GM21576 (cell line): Measurements from ENCODE around the gene MAGI1.

Experiments
- ATAC-seq: cut with Tn5 transposase; IDR thresholded peaks from one replicate; pipeline ENCODE4 v1.9.1; 2021; ENCODE audit warnings: mild to moderate bottlenecking, moderate library complexity; ENCODE audit not compliant: unreplicated experiment

Gene MAGI1

GRCh38 chr3:65950340-65951326 is 88.1 kb downstream of the MAGI1 start:
- ATAC-seq = no peak

DNA sequence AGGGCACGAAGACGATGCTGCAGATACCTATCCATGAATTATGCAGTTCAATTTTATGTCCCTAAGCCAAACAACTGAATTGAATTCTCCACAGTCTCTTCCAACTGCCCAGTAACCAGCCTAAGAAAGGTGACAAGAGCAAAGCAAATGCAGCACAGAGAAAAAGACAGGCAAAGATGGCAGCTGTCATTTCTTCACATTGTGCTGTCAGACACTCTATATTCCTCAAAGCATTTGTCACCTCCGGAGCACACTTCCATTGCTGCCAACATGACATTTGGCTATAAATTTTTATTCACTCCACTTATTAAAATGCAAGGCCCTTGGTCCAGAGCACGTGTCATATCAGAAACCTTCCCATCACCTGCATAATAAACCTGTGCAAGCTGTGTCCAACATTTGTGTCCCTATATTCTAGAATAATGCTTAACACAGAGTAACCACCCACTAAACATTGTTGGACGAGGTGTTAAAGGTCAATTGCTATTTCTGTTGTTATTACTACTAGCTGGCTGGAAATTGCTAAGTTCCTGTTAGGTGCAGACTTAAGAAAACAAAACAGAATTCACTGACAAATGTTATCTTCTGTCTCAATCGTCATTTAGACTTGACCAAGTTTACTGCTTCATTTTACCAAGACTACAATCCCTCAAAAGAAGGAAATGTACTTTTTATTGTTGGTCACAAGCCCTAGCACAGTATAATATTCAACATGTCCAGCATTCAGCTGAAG is 89.7 kb downstream of the MAGI1 start:
- no peak for ATAC-seq

DNA sequence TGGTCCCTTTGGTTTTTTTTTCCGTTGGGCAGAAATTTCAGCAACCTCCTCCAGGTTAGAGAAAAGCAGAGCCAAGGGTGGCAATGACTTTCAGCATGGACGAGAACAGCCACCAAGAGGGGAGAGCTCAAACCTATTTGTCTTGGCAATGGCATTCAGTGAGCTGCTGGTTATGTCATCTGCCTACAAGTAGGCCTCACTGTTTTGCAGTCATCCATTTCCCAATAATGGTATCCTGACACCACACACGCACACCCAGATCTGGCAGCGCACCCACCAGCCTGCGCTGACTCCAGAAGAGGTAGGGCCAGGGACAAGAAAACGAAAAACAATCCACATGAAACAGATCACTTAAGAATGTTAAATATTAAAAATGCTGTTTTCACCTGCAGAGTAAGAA is 92.3 kb downstream of the MAGI1 start:
- no peak for ATAC-seq

DNA sequence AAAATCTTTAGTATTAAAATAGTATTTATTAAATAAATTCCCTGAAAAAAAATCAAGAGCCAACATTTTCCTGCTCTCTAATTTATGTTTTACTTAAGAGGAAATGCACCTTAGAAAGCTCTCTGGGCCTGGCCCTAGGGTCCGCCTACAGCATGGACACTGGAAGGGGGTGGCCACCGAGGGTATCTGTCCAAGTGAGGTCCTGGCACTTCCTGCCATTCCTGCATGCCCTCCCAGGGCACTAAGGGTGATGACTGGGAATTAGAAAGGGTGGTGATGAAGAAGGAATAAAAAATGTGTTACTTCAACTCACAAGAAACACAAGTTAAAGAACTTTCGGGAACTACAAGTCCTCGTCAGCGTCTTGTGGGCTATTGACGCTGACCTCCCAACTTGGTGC is 92.8 kb downstream of the MAGI1 start:
- no peak for ATAC-seq

- no peak for ATAC-seq
Measured at GRCh38 chr3:65945480-65945879, 93.2 kb downstream of the MAGI1 start.

- no peak for ATAC-seq
Measured at GRCh38 chr3:65944252-65944651, 94.5 kb downstream of the MAGI1 start.

DNA sequence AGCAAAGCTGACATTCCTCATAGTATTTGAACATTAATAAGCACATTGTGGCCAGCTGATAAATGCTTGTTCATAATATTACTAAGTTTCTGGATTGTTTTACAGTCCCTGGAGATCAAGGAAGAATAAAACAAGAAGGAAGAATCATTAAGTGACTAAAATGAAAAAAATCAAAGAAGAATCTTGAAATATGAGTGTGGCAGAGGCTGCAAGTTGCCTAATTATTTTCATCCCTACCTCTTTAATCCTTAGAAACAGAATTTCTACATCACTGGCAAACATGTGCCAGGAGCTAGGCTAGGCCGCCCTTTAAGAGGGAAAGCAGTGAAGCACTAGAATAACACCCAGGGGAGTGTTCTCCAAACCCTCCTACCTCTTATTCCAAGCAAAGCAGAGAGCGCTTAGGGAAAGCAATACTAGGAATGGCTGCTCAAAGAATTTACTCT is 98.9 kb downstream of the MAGI1 start:
- no peak for ATAC-seq

DNA sequence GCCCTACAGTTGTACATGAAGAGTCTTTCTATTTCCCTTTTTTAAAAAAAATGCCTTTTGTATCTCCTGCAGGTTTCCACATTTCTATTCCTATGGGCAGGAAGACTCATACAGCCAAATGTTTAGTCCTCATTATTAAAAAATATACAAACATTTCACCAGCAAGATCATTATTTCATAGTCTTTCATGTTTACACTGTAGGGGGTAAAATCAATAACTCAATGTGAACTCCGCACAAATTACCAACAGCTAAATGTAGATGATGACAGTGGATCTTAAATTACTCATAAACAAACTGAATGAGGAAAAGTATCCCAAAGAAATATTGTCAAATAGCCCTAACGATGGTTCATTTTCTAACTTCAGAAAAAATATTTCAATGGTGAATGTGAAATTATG is 99.5 kb downstream of the MAGI1 start:
- no peak for ATAC-seq

DNA sequence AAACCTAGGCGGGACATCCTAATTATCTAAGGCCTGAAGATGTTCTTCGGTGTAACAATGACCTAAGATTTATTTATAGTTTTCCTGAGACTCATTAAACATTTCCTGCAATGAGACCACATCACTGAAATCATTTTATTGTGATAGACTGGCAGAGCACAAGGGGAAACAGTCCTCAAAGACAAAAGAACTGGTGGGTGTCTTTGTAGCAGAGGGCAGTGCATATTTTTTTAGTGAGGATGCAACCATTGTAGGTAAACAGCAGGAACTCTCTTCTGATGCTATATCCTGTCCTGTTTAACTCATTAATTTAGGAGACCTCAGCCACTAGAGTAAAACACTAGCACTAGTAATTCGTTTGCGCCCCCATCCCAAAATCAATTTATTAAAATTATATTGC is 100.0 kb downstream of the MAGI1 start:
- no peak for ATAC-seq

- no peak for ATAC-seq
Measured at GRCh38 chr3:65938147-65938546, 100.6 kb downstream of the MAGI1 start.

DNA sequence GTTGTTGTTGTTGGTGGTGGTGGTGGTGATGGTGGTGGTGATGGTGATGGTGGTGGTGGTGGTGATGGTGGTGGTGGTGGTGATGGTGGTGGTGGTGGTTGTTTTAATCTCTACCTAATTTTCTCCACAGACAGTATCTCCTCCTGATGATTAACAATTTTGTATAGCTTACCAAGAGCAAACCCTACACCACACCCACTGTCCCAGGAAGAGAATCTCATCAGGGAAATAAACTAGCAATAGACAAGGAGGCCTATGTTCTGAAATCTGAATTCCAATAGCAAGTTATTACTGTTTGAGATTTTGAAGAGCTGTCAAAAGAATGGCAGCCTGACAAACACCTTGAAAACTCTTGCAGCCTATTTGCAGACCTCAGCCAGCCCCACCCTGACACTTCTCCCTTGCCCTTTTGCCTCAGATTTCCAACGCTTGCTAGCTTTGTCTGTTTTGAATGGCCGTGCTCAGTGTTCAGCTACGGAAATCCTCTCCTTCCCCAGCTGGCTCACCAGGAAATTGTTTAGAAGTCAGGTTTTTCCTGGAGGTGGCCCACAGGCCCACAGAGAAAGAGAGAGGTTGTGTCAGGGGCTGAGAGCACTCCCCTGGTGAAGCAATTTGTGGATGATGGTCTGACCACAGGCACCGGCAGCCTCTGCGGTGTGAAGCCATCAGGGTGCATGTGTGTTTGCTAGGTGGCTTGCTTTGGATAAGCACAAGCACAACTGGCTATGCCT is 101.6 kb downstream of the MAGI1 start:
- ATAC-seq = no peak

DNA sequence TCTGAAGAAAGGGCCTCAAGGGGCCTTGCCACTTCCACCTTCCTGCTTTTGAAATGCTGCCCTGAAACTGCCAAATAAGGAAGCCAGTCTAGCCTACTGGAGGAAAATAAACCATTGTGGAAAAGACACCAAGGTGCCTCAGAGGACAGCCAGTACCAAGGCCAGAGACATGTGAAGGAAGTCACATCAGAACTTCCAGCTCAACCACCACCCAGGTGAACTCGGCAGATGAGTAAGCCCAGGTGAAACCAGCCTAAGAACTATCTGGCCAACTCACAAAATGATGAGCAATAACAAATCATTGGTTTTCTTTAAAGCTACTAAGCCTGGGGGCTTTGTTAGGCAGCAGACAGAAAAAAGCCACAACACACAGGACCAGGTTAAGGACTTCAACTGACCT is 103.0 kb downstream of the MAGI1 start:
- ATAC-seq = no peak

DNA sequence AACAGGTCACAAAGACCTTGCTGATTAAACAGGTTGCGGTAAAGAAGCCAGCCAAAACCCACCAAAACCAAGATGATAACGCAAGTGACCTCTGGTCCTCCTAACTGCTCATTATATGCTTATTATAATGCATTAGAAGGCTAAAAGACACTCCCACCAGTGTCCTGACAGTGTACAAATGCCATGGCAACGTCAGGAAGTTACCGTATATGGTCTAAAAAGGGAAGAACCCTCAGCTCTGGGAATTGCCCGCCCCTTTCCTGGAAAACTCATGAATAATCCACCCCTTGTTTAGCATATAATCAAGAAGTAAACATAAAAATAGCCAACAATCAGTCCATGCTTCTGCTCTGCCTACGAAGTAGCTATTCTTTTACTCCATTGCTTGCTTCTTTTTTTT is 108.1 kb downstream of the MAGI1 start:
- no peak for ATAC-seq

GRCh38 chr3:65928110-65928509 is 110.6 kb downstream of the MAGI1 start:
- ATAC-seq = no peak

- no peak for ATAC-seq
Measured at GRCh38 chr3:65927576-65927975, 111.1 kb downstream of the MAGI1 start.

DNA sequence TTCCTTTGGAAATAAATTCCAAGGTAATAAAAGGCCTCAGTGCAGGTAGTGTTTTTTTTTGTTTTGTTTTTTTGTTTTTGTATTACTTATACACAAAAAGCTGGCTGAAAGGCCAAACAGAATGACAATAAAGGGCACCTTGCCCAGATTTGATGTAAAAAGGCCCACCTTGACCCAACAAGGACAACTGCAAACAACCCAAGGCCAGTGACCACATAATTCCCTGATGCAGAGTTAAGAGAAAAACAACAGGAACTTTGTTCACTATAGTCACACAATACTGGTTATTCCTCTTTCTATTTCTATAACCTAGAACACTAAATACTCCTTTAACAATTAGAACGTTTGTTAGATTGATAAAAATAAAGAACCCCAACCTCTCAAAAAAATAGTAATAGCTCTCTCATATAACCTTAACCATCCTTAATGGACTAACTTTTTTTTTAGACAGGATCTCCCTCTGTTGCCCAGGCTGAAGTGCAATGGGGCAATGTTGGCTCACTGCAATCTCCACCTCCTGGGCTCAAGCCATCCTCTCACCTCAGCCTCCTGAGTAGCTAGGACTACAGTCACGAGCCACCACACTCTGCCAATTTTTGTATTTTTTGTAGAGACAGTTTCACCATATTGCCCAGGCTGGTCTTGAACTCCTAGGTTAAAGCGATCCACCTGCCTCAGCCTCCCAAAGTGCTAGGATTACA is 113.3 kb downstream of the MAGI1 start:
- ATAC-seq = no peak

DNA sequence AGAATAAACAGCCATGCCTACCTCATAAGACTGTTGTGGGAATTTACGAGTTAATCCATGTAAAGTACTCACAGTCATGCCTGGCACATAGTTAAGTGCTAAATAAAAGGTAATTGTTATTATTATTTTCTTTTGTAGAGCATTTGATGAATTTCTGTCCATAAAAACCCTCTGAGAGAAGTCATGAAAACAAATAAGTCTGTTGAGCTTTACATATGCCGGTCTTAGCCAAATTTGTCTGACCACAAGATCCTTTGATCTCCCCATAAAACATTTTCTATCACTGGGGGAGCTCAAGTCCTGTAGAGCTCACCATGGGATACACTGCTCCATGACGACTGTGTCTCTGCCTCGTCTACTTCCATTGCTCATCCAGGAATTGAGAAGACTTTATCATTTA is 114.0 kb downstream of the MAGI1 start:
- ATAC-seq = no peak

DNA sequence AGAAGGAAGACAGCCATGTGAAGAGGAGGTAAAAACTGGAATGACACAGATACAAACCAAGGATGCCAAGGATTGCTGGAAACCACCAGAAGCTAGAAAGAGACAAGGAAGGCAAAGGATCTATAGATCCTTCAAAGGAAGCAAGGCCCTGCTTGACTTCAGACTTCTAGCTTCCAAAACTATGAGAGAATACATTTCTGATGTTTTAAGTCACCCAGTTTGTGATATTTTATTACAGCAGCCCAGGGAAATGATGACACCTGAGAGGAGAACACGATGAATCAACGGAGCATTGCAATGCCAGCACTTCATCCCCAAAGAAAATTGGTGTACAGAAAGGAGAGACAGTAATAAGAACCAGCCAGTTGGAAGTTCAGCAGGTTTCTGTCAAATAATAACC is 116.3 kb downstream of the MAGI1 start:
- ATAC-seq = no peak

DNA sequence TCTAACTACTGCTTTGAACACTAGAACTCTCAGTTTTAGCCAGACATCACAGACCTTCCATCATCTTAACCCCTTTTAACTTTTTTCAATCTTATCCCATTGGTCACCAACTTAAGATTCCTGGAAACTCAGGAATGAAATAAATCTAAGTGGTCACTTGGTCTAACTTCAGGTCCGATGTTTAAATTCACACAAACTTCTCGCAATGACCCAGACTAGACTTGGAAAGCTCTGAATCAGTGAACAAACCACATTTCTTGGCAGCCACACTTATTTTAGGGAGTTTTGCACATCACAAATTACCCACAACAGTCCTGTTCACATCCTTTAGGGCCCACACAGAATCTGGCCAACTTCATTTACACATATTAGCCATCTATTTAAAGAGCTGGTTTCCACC is 118.9 kb downstream of the MAGI1 start:
- no peak for ATAC-seq

GRCh38 chr3:65915477-65915876 is 123.2 kb downstream of the MAGI1 start:
- ATAC-seq = no peak
